ENCODE data around the gene PTCD1.

DNA sequence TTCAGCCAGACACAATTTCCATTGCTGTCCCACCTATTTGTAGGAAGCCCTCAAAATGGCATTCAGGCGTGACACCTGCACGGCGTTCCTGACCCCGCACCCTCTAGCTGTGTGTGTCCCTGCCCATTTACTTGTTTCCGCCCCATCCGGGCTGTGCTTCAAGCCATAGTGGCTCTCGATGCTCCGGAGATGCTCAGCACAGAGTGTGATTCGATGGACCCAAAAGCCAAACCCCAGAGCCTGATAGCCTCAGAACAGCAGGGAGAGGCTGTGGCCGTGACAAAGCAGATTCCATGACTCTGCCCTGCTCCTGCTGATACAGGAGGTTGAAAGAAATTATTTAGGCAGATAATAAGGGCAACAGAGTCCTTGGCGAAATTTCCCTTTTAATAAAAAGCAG is 16.4 kb downstream of the PTCD1 start:
- TF ChIP-seq, protein P1, sequence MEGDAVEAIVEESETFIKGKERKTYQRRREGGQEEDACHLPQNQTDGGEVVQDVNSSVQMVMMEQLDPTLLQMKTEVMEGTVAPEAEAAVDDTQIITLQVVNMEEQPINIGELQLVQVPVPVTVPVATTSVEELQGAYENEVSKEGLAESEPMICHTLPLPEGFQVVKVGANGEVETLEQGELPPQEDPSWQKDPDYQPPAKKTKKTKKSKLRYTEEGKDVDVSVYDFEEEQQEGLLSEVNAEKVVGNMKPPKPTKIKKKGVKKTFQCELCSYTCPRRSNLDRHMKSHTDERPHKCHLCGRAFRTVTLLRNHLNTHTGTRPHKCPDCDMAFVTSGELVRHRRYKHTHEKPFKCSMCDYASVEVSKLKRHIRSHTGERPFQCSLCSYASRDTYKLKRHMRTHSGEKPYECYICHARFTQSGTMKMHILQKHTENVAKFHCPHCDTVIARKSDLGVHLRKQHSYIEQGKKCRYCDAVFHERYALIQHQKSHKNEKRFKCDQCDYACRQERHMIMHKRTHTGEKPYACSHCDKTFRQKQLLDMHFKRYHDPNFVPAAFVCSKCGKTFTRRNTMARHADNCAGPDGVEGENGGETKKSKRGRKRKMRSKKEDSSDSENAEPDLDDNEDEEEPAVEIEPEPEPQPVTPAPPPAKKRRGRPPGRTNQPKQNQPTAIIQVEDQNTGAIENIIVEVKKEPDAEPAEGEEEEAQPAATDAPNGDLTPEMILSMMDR (conservative IDR thresholded peaks at IDR 0.05; ENCODE audit: low read depth, low read length) = no peak
- no peak for TF ChIP-seq EZH2 (IDR thresholded peaks at IDR 0.05; ENCODE audit: borderline replicate concordance, low read depth, low read length, poor library complexity, severe bottlenecking)

Data from A673 (cell line).